Osteoblast (primary cell): ENCODE measurements around the gene SAP25. TPM values are rescaled to one million over a fixed set of nuclear protein-coding genes. Genes with fewer than 3 reads are reported as not detected.

Experiments used
- DNase-seq: peaks from one replicate; pipeline ENCODE4 v3.0.0; 2011; ENCODE audit warnings: low spot score, mixed read lengths; ENCODE audit not compliant: insufficient read length; ENCODE audit errors: missing footprints
- H2AFZ ChIP-seq: 2 replicates; pipeline ENCODE4 v1.6.0; 2011; ENCODE audit warnings: mild to moderate bottlenecking, low read length
- H3K27ac ChIP-seq: 2 replicates; pipeline ENCODE4 v1.5.1; 2011; ENCODE audit warnings: mild to moderate bottlenecking, low read depth, low read length, moderate library complexity
- H3K27me3 ChIP-seq: 2 replicates; pipeline ENCODE4 v1.6.0; 2012; ENCODE audit warnings: mild to moderate bottlenecking, control low read depth, inconsistent platforms, low read length, moderate library complexity; ENCODE audit not compliant: insufficient read depth
- H3K36me3 ChIP-seq: 2 replicates; pipeline ENCODE4 v1.5.1; 2011; ENCODE audit warnings: mild to moderate bottlenecking, low read length, control low read depth, moderate library complexity; ENCODE audit not compliant: insufficient read depth
- H3K4me1 ChIP-seq: 2 replicates; pipeline ENCODE4 v1.5.1; 2011; ENCODE audit warnings: mild to moderate bottlenecking, low read length, control low read depth, moderate library complexity; ENCODE audit not compliant: insufficient read depth
- H3K4me2 ChIP-seq: 2 replicates; pipeline ENCODE4 v1.6.0; 2011; ENCODE audit warnings: mild to moderate bottlenecking, low read length; ENCODE audit not compliant: insufficient read depth
- H3K4me3 ChIP-seq: fragments of 200-600 bp; sonication (generic); 3 replicates; pipeline ENCODE4 v1.5.1; 2012; ENCODE audit warnings: mild to moderate bottlenecking, low read length, inconsistent platforms; ENCODE audit not compliant: insufficient read depth
- H3K79me2 ChIP-seq: 2 replicates; pipeline ENCODE4 v1.6.0; 2012; ENCODE audit warnings: mild to moderate bottlenecking, low read length, control low read depth, inconsistent platforms; ENCODE audit not compliant: insufficient read depth
- H3K9me3 ChIP-seq: 2 replicates; pipeline ENCODE4 v1.5.1; 2011; ENCODE audit warnings: low read depth, low read length, control low read depth
- H4K20me1 ChIP-seq: 2 replicates; pipeline ENCODE4 v1.6.0; 2012; ENCODE audit warnings: mild to moderate bottlenecking, low read length, control low read depth; ENCODE audit not compliant: insufficient read depth
- CTCF ChIP-seq: IDR thresholded peaks from 2 replicates; pipeline ENCODE4 v1.5.1; 2011; ENCODE audit warnings: mild to moderate bottlenecking, low read depth, low read length, moderate library complexity; ENCODE audit errors: extremely low read depth
- total RNA-seq: library from RNA; depleted of rRNA; stranded (reverse); fragments of >200 nt; gene quantifications from 2 replicates; pipeline ENCODE4 v1.2.3, GENCODE V29; 2012

Gene SAP25
- total RNA-seq, 1 donor = not detected

- Histone ChIP-seq H3K79me2 (no peaks in the 10 kb centered on the region), H3K27me3 (no peaks in the 10 kb centered on the region), H3K4me1 (peaks cover 6% of the 10 kb centered on the region), H3K4me2 (no peak overlapping the region), H3K9me3 (no peaks in the 10 kb centered on the region), H4K20me1 (no peaks in the 10 kb centered on the region), H3K27ac (no peak overlapping the region), H3K4me3 (no peak overlapping the region), H3K36me3 (no peaks in the 10 kb centered on the region), H2AFZ (no peak overlapping the region)
- no peak for TF ChIP-seq CTCF
- no peak for DNase-seq
Measured at GRCh38 chr7:100614308-100614861, 40.7 kb upstream of the SAP25 start.

- no peaks in the 10 kb centered on the region for H3K27me3 ChIP-seq
- H3K27ac ChIP-seq = no peak overlapping the region
- H3K9me3 ChIP-seq = no peaks in the 10 kb centered on the region
- peak overlapping the region; percentile 96 for H3K4me2 ChIP-seq
- peaks cover 6% of the 10 kb centered on the region for H3K4me1 ChIP-seq
- H3K4me3 ChIP-seq = peak overlapping the region; percentile 92
- no peak for TF ChIP-seq CTCF
- no peaks in the 10 kb centered on the region for H3K36me3 ChIP-seq
- H3K79me2 ChIP-seq = no peaks in the 10 kb centered on the region
- H2AFZ ChIP-seq = no peak overlapping the region
- peak; percentile 69 for DNase-seq
- no peaks in the 10 kb centered on the region for H4K20me1 ChIP-seq
Measured at GRCh38 chr7:100613412-100614175, 39.9 kb upstream of the SAP25 start.

- no peak for TF ChIP-seq CTCF
- no peaks in the 10 kb centered on the region for H3K27me3 ChIP-seq
- peaks cover 4% of the 10 kb centered on the region for H3K36me3 ChIP-seq
- H3K4me1 ChIP-seq = peaks cover 6% of the 10 kb centered on the region
- no peaks in the 10 kb centered on the region for H4K20me1 ChIP-seq
- peak overlapping the region; percentile 85 for H2AFZ ChIP-seq
- peak overlapping the region; percentile 92 for H3K4me3 ChIP-seq
- peak; percentile 86 for DNase-seq
- no peaks in the 10 kb centered on the region for H3K79me2 ChIP-seq
- no peak overlapping the region for H3K27ac ChIP-seq
- no peaks in the 10 kb centered on the region for H3K9me3 ChIP-seq
- peak overlapping the region; percentile 96 for H3K4me2 ChIP-seq
Measured at GRCh38 chr7:100612730-100613390, 39.2 kb upstream of the SAP25 start.
